GM12891 (cell line): Measurements from ENCODE around the gene SYNDIG1.

Source experiments
- DNase-seq: peaks from one replicate; pipeline ENCODE4 v3.0.0; 2011; ENCODE audit warnings: low spot score; ENCODE audit not compliant: insufficient read length
- FAIRE-seq: peaks from 2 replicates; lab custom pipeline; 2011; peaks lifted over from hg19 to GRCh38; lab: Jason Lieb, UNC
- PAX5 ChIP-seq: IDR thresholded peaks from 2 replicates; pipeline ENCODE4 v1.6.1; 2011; ENCODE audit warnings: low read length, moderate library complexity, mild to moderate bottlenecking; ENCODE audit not compliant: insufficient read depth, severe bottlenecking
- POLR2A ChIP-seq: IDR thresholded peaks from 2 replicates; pipeline ENCODE4 v1.6.1; 2011; ENCODE audit warnings: low read depth, low read length, control low read depth
- POLR2AphosphoS5 ChIP-seq: IDR thresholded peaks from 2 replicates; pipeline ENCODE4 v1.6.1; 2011; ENCODE audit warnings: low read depth, low read length, control low read depth
- POU2F2 ChIP-seq: IDR thresholded peaks from 2 replicates; pipeline ENCODE4 v1.6.1; 2011; ENCODE audit warnings: low read depth, mild to moderate bottlenecking, control low read depth, low read length, moderate library complexity
- SPI1 ChIP-seq: IDR thresholded peaks from 2 replicates; pipeline ENCODE4 v1.6.1; 2011; ENCODE audit warnings: low read depth, low read length, control low read depth
- TAF1 ChIP-seq: IDR thresholded peaks from 2 replicates; pipeline ENCODE4 v1.6.1; 2011; ENCODE audit warnings: low read depth, low read length, control low read depth

SYNDIG1 gene

GRCh38 chr20:24432046-24432442, 37.4 kb upstream of the SYNDIG1 start:
- no peak for DNase-seq
- TF ChIP-seq PAX5 (no peak), POLR2AphosphoS5 (no peak), TAF1 (no peak), POLR2A (no peak), POU2F2 (no peak), SPI1 (no peak)
- FAIRE-seq, result no peak

- DNase-seq, result no peak
- FAIRE-seq, result no peak
- no peak for TF ChIP-seq POLR2A
- TF ChIP-seq POLR2AphosphoS5, result no peak
- TF ChIP-seq PAX5, result no peak
- no peak for TF ChIP-seq TAF1
- no peak for TF ChIP-seq POU2F2
- no peak for TF ChIP-seq SPI1
Observed at GRCh38 chr20:24436160-24436559, 33.3 kb upstream of the SYNDIG1 start.

GRCh38 chr20:24437196-24438082, 32.0 kb upstream of the SYNDIG1 start:
- TF ChIP-seq POU2F2, result no peak
- TF ChIP-seq POLR2AphosphoS5, result no peak
- no peak for TF ChIP-seq POLR2A
- TF ChIP-seq SPI1, result no peak
- TF ChIP-seq TAF1, result no peak
- TF ChIP-seq PAX5, result no peak
- DNase-seq (no peak), FAIRE-seq (no peak)

GRCh38 chr20:24438331-24438730, 31.1 kb upstream of the SYNDIG1 start:
- DNase-seq, result no peak
- no peak for FAIRE-seq
- no peak for TF ChIP-seq POLR2AphosphoS5
- TF ChIP-seq SPI1, result no peak
- no peak for TF ChIP-seq POLR2A
- TF ChIP-seq TAF1, result no peak
- no peak for TF ChIP-seq PAX5

- DNase-seq, result no peak
- TF ChIP-seq PAX5 (no peak), SPI1 (no peak), POLR2AphosphoS5 (no peak), POU2F2 (no peak), POLR2A (no peak), TAF1 (no peak)
- FAIRE-seq, result no peak
Observed at GRCh38 chr20:24439737-24440387, 29.6 kb upstream of the SYNDIG1 start.

GRCh38 chr20:24441661-24442060, 27.8 kb upstream of the SYNDIG1 start:
- TF ChIP-seq POU2F2, result no peak
- no peak for TF ChIP-seq SPI1
- TF ChIP-seq PAX5, result no peak
- TF ChIP-seq POLR2A, result no peak
- TF ChIP-seq TAF1, result no peak
- TF ChIP-seq POLR2AphosphoS5, result no peak
- no peak for DNase-seq
- FAIRE-seq, result no peak

GRCh38 chr20:24442909-24443308, 26.5 kb upstream of the SYNDIG1 start:
- TF ChIP-seq SPI1 (no peak), TAF1 (no peak), POLR2A (no peak), POU2F2 (no peak), PAX5 (no peak), POLR2AphosphoS5 (no peak)
- no peak for DNase-seq
- FAIRE-seq, result no peak

- no peak for DNase-seq
- TF ChIP-seq SPI1 (no peak), POU2F2 (no peak), PAX5 (no peak), POLR2AphosphoS5 (no peak), TAF1 (no peak), POLR2A (no peak)
- FAIRE-seq, result no peak
Observed at GRCh38 chr20:24443436-24443835, 26.0 kb upstream of the SYNDIG1 start.
